ENCODE measurements around the gene HTT.

The HTT gene

GRCh38 chr4:3207531-3208037 lies 133.1 kb downstream of the HTT start:
- H3K4me2 ChIP-seq (ENCODE audit: low read length): no peak overlapping the region
- no peaks in the 10 kb centered on the region for H3K36me3 ChIP-seq (ENCODE audit: control insufficient read depth, insufficient read depth, low read length)
- no peak overlapping the region for H3K27ac ChIP-seq
- peaks cover 6% of the 10 kb centered on the region for H3K4me1 ChIP-seq
- no peaks in the 10 kb centered on the region for H3K79me2 ChIP-seq
- no peak for TF ChIP-seq CTCF (IDR thresholded peaks at IDR 0.05)
- no peak overlapping the region for H3K9ac ChIP-seq
- H2AFZ ChIP-seq: no peak overlapping the region
- H3K4me3 ChIP-seq (ENCODE audit: low read depth, low read length): no peak overlapping the region
- H3K27me3 ChIP-seq (ENCODE audit: control insufficient read depth, insufficient read depth, low read length): no peaks in the 10 kb centered on the region
- H3K9me3 ChIP-seq (ENCODE audit: control insufficient read depth, low read length): no peaks in the 10 kb centered on the region

GRCh38 chr4:3208826-3209225 lies 134.3 kb downstream of the HTT start:
- Histone ChIP-seq H3K4me2 (ENCODE audit: low read length) (no peak overlapping the region), H3K79me2 (no peaks in the 10 kb centered on the region), H3K27ac (no peak overlapping the region), H3K36me3 (ENCODE audit: control insufficient read depth, insufficient read depth, low read length) (no peaks in the 10 kb centered on the region), H3K4me3 (ENCODE audit: low read depth, low read length) (no peak overlapping the region), H3K9ac (no peak overlapping the region), H3K27me3 (ENCODE audit: control insufficient read depth, insufficient read depth, low read length) (no peaks in the 10 kb centered on the region), H3K9me3 (ENCODE audit: control insufficient read depth, low read length) (no peaks in the 10 kb centered on the region), H3K4me1 (peaks cover 6% of the 10 kb centered on the region), H2AFZ (no peak overlapping the region)
- no peak for TF ChIP-seq CTCF (IDR thresholded peaks at IDR 0.05)

- Histone ChIP-seq H3K27me3 (ENCODE audit: control insufficient read depth, insufficient read depth, low read length) (no peaks in the 10 kb centered on the region), H3K27ac (no peak overlapping the region), H3K9me3 (ENCODE audit: control insufficient read depth, low read length) (no peaks in the 10 kb centered on the region), H3K36me3 (ENCODE audit: control insufficient read depth, insufficient read depth, low read length) (no peaks in the 10 kb centered on the region), H2AFZ (no peak overlapping the region), H3K79me2 (no peaks in the 10 kb centered on the region), H3K4me3 (ENCODE audit: low read depth, low read length) (no peak overlapping the region), H3K4me1 (peaks cover 6% of the 10 kb centered on the region), H3K4me2 (ENCODE audit: low read length) (no peak overlapping the region), H3K9ac (no peak overlapping the region)
- no peak for TF ChIP-seq CTCF (IDR thresholded peaks at IDR 0.05)
These were observed 135.3 kb downstream of the HTT start for GRCh38 chr4:3209551-3210325.

GRCh38 chr4:3210467-3210866 lies 136.0 kb downstream of the HTT start:
- Histone ChIP-seq H3K4me1 (peaks cover 6% of the 10 kb centered on the region), H3K79me2 (no peaks in the 10 kb centered on the region), H3K9ac (no peak overlapping the region), H3K27me3 (ENCODE audit: control insufficient read depth, insufficient read depth, low read length) (no peaks in the 10 kb centered on the region), H3K9me3 (ENCODE audit: control insufficient read depth, low read length) (no peaks in the 10 kb centered on the region), H3K27ac (no peak overlapping the region), H3K4me2 (ENCODE audit: low read length) (no peak overlapping the region), H3K4me3 (ENCODE audit: low read depth, low read length) (no peak overlapping the region), H3K36me3 (ENCODE audit: control insufficient read depth, insufficient read depth, low read length) (no peaks in the 10 kb centered on the region), H2AFZ (no peak overlapping the region)
- TF ChIP-seq CTCF (IDR thresholded peaks at IDR 0.05): no peak

GRCh38 chr4:3211866-3212265 lies 137.4 kb downstream of the HTT start:
- Histone ChIP-seq H3K9me3 (ENCODE audit: control insufficient read depth, low read length) (no peaks in the 10 kb centered on the region), H3K4me2 (ENCODE audit: low read length) (no peak overlapping the region), H3K9ac (no peak overlapping the region), H3K4me1 (peaks cover 6% of the 10 kb centered on the region), H3K36me3 (ENCODE audit: control insufficient read depth, insufficient read depth, low read length) (no peaks in the 10 kb centered on the region), H3K79me2 (no peaks in the 10 kb centered on the region), H2AFZ (no peak overlapping the region), H3K27me3 (ENCODE audit: control insufficient read depth, insufficient read depth, low read length) (no peaks in the 10 kb centered on the region), H3K4me3 (ENCODE audit: low read depth, low read length) (no peak overlapping the region), H3K27ac (no peak overlapping the region)
- no peak for TF ChIP-seq CTCF (IDR thresholded peaks at IDR 0.05)
